GM23248 (cell line): Measurements from ENCODE around the gene RAPGEF4. TPM values are rescaled to one million over a fixed set of nuclear protein-coding genes. Genes with fewer than 3 reads are reported as not detected.

Experiments used
- DNase-seq: peaks from one replicate; pipeline ENCODE4 v3.0.0-alpha.2; 2015
- H2AFZ ChIP-seq: fragments of 200-600 bp; sonication (generic); 2 replicates; pipeline ENCODE4 v1.6.1; 2016; ENCODE audit warnings: antibody characterized with exemption
- H3F3A ChIP-seq: fragments of 200-600 bp; sonication (generic); 2 replicates; pipeline ENCODE4 v1.6.1; 2016; ENCODE audit warnings: mild to moderate bottlenecking, antibody characterized with exemption, mixed run types; ENCODE audit not compliant: insufficient read depth
- H3K27ac ChIP-seq: fragments of 200-600 bp; sonication (generic); 2 replicates; pipeline ENCODE4 v1.5.1; 2016; ENCODE audit warnings: mild to moderate bottlenecking
- H3K27me3 ChIP-seq: fragments of 200-600 bp; sonication (generic); replicated peaks from 2 replicates; pipeline ENCODE4 v1.6.1; 2016; ENCODE audit warnings: mild to moderate bottlenecking; ENCODE audit not compliant: insufficient read depth
- H3K36me3 ChIP-seq: fragments of 200-600 bp; sonication (generic); 2 replicates; pipeline ENCODE4 v1.6.1; 2016; ENCODE audit warnings: low read depth, mild to moderate bottlenecking
- H3K4me1 ChIP-seq: fragments of 200-600 bp; sonication (generic); 2 replicates; pipeline ENCODE4 v1.6.1; 2016; ENCODE audit warnings: mild to moderate bottlenecking; ENCODE audit not compliant: insufficient read depth
- H3K4me2 ChIP-seq: fragments of 200-600 bp; sonication (generic); one replicate; pipeline ENCODE4 v1.6.1; 2016; ENCODE audit warnings: mild to moderate bottlenecking; ENCODE audit not compliant: unreplicated experiment
- H3K4me3 ChIP-seq: fragments of 200-600 bp; sonication (generic); 2 replicates; pipeline ENCODE4 v1.5.1; 2016; ENCODE audit warnings: mild to moderate bottlenecking
- H3K79me2 ChIP-seq: fragments of 200-600 bp; sonication (generic); 2 replicates; pipeline ENCODE4 v1.6.1; 2016; ENCODE audit warnings: mild to moderate bottlenecking; ENCODE audit not compliant: insufficient read depth
- H3K9ac ChIP-seq: fragments of 200-600 bp; sonication (generic); 2 replicates; pipeline ENCODE4 v1.6.1; 2016; ENCODE audit warnings: mild to moderate bottlenecking
- H3K9me2 ChIP-seq: fragments of 200-600 bp; sonication (generic); 2 replicates; pipeline ENCODE4 v1.6.1; 2016; ENCODE audit warnings: mixed run types, mild to moderate bottlenecking, moderate library complexity; ENCODE audit not compliant: insufficient read depth
- H3K9me3 ChIP-seq: fragments of 200-600 bp; sonication (generic); one replicate; pipeline ENCODE4 v1.6.1; 2017; ENCODE audit warnings: low read depth
- H4K20me1 ChIP-seq: fragments of 200-600 bp; sonication (generic); 2 replicates; pipeline ENCODE4 v1.6.0; 2016; ENCODE audit not compliant: insufficient read depth
- EZH2 ChIP-seq: fragments of 200-600 bp; sonication (generic); IDR thresholded peaks from 2 replicates; pipeline ENCODE4 v1.6.1; 2018; ENCODE audit warnings: antibody characterized with exemption, mild to moderate bottlenecking; ENCODE audit not compliant: insufficient read depth, poor library complexity, severe bottlenecking
- EZH2phosphoT487 ChIP-seq: fragments of 200-600 bp; sonication (generic); IDR thresholded peaks from 2 replicates; pipeline ENCODE4 v1.6.1; 2018; ENCODE audit warnings: antibody characterized with exemption, moderate library complexity, mild to moderate bottlenecking, low read depth; ENCODE audit not compliant: insufficient read depth
- WGBS, 2 experiments: methylation state at CpG; one replicate each; pipeline ENCODE4 v1.1.6; 2015 to 2017; ENCODE audit warnings: low lambda C conversion rate in 2 of 2, low coverage in 1 of 2; ENCODE audit errors: missing lambda C conversion rate in 2 of 2; 5-methylcytosine and 5-hydroxymethylcytosine counted together
- in situ Hi-C: fragments of 300-500 bp; cut with MboI; formaldehyde crosslinking; loops from 2 replicates; pipeline ENCODE4 v1.15.0; 2020
- polyA plus RNA-seq: library from polyadenylated mRNA; unstranded; fragments of >200 nt; fragmentation: Nextera tagmentation; extraction: Ambion mirVana; gene quantifications from 2 replicates; pipeline ENCODE4 v1.2.1, GENCODE V29; 2016
- total RNA-seq: library from RNA; depleted of rRNA; stranded (reverse); fragments of >200 nt; shearing (Covaris generic); gene quantifications from 2 replicates; pipeline ENCODE4 v1.2.3, GENCODE V29; 2014

RAPGEF4 gene
- total and polyA plus RNA-seq, 2 experiments from 2014 or later = 2.2 TPM; not detected in 1

DNA sequence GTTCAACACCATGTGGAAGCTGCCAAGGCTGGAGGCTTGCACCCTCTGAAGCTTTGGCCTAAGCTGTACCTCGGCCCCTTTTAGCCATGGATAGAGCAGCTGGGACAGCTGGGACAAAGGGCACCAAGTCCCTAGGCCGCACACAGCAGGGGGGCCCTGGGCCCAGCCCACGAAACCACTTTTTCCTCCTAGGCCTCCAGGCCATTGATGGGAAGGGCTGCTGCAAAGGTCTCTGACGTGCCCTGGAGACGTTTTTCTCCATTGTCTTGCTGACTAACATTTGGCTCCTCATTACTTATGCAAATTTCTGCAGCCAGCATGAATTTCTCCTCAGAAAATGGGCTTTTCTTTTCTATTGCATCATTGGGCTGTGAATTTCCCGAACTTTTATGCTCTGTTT is 13.7 kb downstream of the RAPGEF4 start:
- Histone ChIP-seq H2AFZ (no peak overlapping the region), H3K4me3 (no peak overlapping the region), H3K27ac (no peak overlapping the region), H3K9ac (no peak overlapping the region), H3K36me3 (no peaks in the 10 kb centered on the region), H3K79me2 (no peaks in the 10 kb centered on the region), H4K20me1 (no peaks in the 10 kb centered on the region), H3K9me2 (no peaks in the 10 kb centered on the region), H3K9me3 (peaks cover under 1% of the 10 kb centered on the region), H3F3A (no peaks in the 10 kb centered on the region), H3K27me3 (no peaks in the 10 kb centered on the region), H3K4me2 (no peak overlapping the region), H3K4me1 (no peaks in the 10 kb centered on the region)
- WGBS, 2 experiments = 49 to 58% methylated on average over 6 of the region's 6 CpGs
- DNase-seq = no peak
- TF ChIP-seq EZH2phosphoT487 = no peak
- TF ChIP-seq EZH2 = no peak
- in situ Hi-C loops = no loop called here

DNA sequence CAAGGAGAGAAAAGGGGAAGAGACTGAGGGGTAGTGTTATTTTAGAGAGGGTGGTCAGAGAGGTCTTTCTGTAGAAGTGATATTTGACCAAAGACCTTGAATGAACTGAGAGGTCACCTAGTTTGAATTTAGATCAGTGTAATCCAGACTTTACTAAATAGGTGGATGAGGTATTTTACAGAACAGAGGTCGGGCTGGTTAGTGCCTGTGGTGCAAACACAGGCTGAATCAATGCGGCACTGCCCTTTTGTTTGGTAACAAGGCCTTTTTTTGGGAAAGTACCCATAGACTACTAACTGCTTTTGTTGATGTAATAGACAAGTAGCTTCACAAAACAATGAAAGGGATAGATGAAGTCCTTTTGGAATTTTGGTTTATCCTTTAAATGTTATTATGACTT is 15.9 kb downstream of the RAPGEF4 start:
- TF ChIP-seq EZH2 (no peak), EZH2phosphoT487 (no peak)
- no peaks in the 10 kb centered on the region for H4K20me1 ChIP-seq
- H3K27ac ChIP-seq = no peak overlapping the region
- WGBS, 2 experiments = 25% methylated on average over 2 of the region's 2 CpGs
- in situ Hi-C loops = no loop called here
- H3K79me2 ChIP-seq = no peaks in the 10 kb centered on the region
- H3K4me3 ChIP-seq = no peak overlapping the region
- no peaks in the 10 kb centered on the region for H3K36me3 ChIP-seq
- no peaks in the 10 kb centered on the region for H3K27me3 ChIP-seq
- no peaks in the 10 kb centered on the region for H3F3A ChIP-seq
- H3K9me2 ChIP-seq = no peaks in the 10 kb centered on the region
- H2AFZ ChIP-seq = no peak overlapping the region
- H3K4me2 ChIP-seq = no peak overlapping the region
- no peaks in the 10 kb centered on the region for H3K9me3 ChIP-seq
- DNase-seq = no peak
- no peaks in the 10 kb centered on the region for H3K4me1 ChIP-seq
- H3K9ac ChIP-seq = no peak overlapping the region

DNA sequence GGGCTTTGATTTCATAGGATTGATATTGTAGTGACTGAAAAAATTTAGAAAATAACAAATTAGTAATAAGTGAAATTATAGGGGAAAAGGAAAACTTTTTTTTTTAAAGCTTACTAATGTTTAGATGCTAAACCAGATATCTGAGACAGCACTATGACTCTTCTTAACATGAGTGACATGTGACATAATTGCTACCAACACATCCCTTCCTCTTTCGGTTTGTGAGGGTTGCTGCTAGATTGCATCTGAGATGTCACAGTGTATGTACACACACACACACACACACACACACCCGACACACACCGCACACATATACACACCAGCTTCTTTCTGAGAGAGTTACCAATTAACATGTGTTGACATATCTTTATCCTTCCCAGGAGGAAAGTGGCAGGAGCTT is 18.0 kb downstream of the RAPGEF4 start:
- WGBS, 2 experiments = 82 to 93% methylated on average over 3 of the region's 3 CpGs
- TF ChIP-seq EZH2 (no peak), EZH2phosphoT487 (no peak)

DNA sequence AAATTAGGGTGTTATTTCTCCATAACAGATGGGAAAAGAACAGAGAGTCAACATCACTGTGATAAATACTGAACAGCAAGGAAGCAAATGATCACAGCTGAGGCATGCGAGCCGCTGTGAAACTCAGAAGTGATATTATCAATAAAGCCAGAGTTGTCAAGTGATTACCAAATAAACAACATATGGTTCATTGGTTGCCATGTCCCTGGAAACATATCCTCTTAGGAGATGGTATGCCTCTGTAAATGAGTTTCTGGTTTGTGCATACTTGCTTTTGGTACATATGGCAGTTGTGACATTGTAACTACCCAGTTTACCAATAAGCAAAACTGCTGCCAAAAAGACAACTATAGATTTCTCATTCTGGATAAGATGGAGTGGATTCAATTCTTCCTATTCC is 23.8 kb downstream of the RAPGEF4 start:
- Histone ChIP-seq H3K4me2 (no peak overlapping the region), H3K27me3 (0 out of 2 replicates have a peak, but pooled peaks cover 10% of the 10 kb centered on the region), H3K9me2 (no peaks in the 10 kb centered on the region), H3K9me3 (no peaks in the 10 kb centered on the region), H3K27ac (no peak overlapping the region), H3K9ac (no peak overlapping the region), H2AFZ (no peak overlapping the region), H3F3A (no peaks in the 10 kb centered on the region), H4K20me1 (no peaks in the 10 kb centered on the region), H3K79me2 (no peaks in the 10 kb centered on the region), H3K36me3 (no peaks in the 10 kb centered on the region), H3K4me3 (no peak overlapping the region), H3K4me1 (no peaks in the 10 kb centered on the region)
- TF ChIP-seq EZH2phosphoT487 (no peak), EZH2 (no peak)
- DNase-seq = no peak
- in situ Hi-C loops = no loop called here
- WGBS, 2 experiments = 71 to 72% methylated on average over 2 of the region's 2 CpGs

More for the DNA sequence above, 18.0 kb downstream of the RAPGEF4 start:
- in situ Hi-C loops = no loop called here
- Histone ChIP-seq H2AFZ (no peak overlapping the region), H3K4me2 (no peak overlapping the region), H3K9ac (no peak overlapping the region), H3K9me2 (no peaks in the 10 kb centered on the region), H3K4me1 (no peaks in the 10 kb centered on the region), H3K27me3 (0 out of 2 replicates have a peak, but pooled peaks cover 10% of the 10 kb centered on the region), H3K27ac (no peak overlapping the region), H4K20me1 (no peaks in the 10 kb centered on the region), H3K9me3 (no peaks in the 10 kb centered on the region), H3K79me2 (no peaks in the 10 kb centered on the region), H3K4me3 (no peak overlapping the region), H3K36me3 (no peaks in the 10 kb centered on the region), H3F3A (no peaks in the 10 kb centered on the region)
- DNase-seq = no peak

DNA sequence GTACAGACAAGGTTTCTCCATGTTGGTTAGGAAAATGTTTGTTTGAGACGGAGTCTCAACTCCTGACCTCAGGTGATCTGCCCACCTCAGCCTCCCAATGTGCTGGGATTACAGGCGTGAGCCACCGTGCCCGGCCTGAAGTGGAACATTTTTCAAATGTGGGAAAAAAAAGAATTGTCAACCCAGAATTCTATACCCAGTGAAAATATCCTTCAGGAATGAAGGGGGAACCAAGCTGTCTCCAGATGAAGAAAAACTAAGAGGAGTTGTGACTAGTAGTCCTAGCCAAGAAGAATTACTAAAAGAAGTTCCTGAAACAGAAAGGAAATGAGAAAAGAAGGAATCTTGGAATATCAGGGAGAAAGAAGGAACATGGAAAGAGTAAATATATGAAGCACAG is 25.7 kb downstream of the RAPGEF4 start:
- H3K9ac ChIP-seq = no peak overlapping the region
- H3K27ac ChIP-seq = no peak overlapping the region
- H3K36me3 ChIP-seq = no peaks in the 10 kb centered on the region
- no peak overlapping the region for H3K4me3 ChIP-seq
- no peaks in the 10 kb centered on the region for H3K4me1 ChIP-seq
- TF ChIP-seq EZH2phosphoT487 = no peak
- no peak for TF ChIP-seq EZH2
- H3K9me3 ChIP-seq = no peaks in the 10 kb centered on the region
- H4K20me1 ChIP-seq = no peaks in the 10 kb centered on the region
- H3K4me2 ChIP-seq = no peak overlapping the region
- DNase-seq = no peak
- H3F3A ChIP-seq = no peaks in the 10 kb centered on the region
- H2AFZ ChIP-seq = no peak overlapping the region
- no peaks in the 10 kb centered on the region for H3K9me2 ChIP-seq
- H3K79me2 ChIP-seq = no peaks in the 10 kb centered on the region
- in situ Hi-C loops = no loop called here
- 72 to 74% methylated on average over 4 of the region's 4 CpGs for WGBS, 2 experiments
- H3K27me3 ChIP-seq = 0 out of 2 replicates have a peak, but pooled peaks cover 10% of the 10 kb centered on the region
